ENCODE measurements around the gene ROBO1. TPM values are rescaled to one million over a fixed set of nuclear protein-coding genes. Genes with fewer than 3 reads are reported as not detected.

Gene ROBO1
- polyA plus RNA-seq, 1 donor (not counting 4 experiments of a cell fraction or from before 2014, with no cell fraction given): 27.1 TPM

DNA sequence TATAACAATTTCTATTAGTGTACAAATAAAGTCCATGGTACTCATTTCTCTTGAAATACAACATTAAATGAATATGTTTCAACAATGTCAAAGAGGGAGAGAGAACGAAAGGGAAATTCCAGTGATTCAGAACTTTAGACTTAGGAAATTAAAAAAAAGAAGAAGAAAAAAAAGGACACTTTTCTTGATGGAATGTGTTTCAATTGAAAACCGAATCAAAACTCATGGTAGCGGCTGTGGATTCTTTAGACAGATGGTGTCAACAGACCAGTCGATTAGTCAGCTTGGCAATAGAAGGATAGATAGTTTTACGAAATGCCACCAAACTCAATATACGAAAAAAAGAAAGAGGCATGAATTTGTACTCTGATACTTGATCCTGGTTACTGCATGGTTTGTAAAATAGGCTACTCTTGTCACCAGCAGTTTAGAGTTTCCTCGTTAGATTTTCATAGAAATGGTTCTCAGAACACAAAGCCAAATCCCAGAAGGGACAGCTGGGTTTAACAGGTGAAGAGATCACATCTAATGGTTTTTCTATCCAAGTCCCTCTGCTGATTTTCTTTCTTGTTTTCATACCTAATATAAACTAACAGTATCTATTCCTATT, 793.5 kb downstream of the ROBO1 start:
- no peaks in the 10 kb centered on the region for H3K9me1 ChIP-seq (ENCODE audit: control insufficient read depth, extremely low read depth, insufficient read depth, low read length)
- peak overlapping the region; percentile 77 for H3K4me2 ChIP-seq (ENCODE audit: control insufficient read depth, extremely low read depth, insufficient read depth, low read depth, low read length)
- no peaks in the 10 kb centered on the region for H3K36me3 ChIP-seq (ENCODE audit: control insufficient read depth in 2 of 2, extremely low read depth in 1 of 2, insufficient read depth in 2 of 2, low read length in 2 of 2)
- peaks cover 11% of the 10 kb centered on the region for H3K79me2 ChIP-seq (ENCODE audit: control insufficient read depth, insufficient read depth, low read length)
- DNase-seq (ENCODE audit: low read depth, low spot score) (no peak), FAIRE-seq (peak; percentile 43)
- TF ChIP-seq, protein P1, sequence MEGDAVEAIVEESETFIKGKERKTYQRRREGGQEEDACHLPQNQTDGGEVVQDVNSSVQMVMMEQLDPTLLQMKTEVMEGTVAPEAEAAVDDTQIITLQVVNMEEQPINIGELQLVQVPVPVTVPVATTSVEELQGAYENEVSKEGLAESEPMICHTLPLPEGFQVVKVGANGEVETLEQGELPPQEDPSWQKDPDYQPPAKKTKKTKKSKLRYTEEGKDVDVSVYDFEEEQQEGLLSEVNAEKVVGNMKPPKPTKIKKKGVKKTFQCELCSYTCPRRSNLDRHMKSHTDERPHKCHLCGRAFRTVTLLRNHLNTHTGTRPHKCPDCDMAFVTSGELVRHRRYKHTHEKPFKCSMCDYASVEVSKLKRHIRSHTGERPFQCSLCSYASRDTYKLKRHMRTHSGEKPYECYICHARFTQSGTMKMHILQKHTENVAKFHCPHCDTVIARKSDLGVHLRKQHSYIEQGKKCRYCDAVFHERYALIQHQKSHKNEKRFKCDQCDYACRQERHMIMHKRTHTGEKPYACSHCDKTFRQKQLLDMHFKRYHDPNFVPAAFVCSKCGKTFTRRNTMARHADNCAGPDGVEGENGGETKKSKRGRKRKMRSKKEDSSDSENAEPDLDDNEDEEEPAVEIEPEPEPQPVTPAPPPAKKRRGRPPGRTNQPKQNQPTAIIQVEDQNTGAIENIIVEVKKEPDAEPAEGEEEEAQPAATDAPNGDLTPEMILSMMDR (optimal IDR thresholded peaks at IDR 0.05 in 1 of 3, IDR thresholded peaks at IDR 0.05 in 1 of 3, conservative IDR thresholded peaks at IDR 0.05 in 1 of 3; ENCODE audit: extremely low read depth in 1 of 3, insufficient read depth in 2 of 3, low read length in 3 of 3): no peak
- TF ChIP-seq EZH2 (IDR thresholded peaks at IDR 0.05; ENCODE audit: low read length): no peak
- peaks cover 30% of the 10 kb centered on the region for H3K4me1 ChIP-seq (ENCODE audit: control insufficient read depth, extremely low read depth, insufficient read depth, low read length)
- peak overlapping the region; percentile 11 for H3K9ac ChIP-seq (ENCODE audit: control insufficient read depth, extremely low read depth, insufficient read depth, low read length)
- H3K4me3 ChIP-seq (ENCODE audit: control insufficient read depth in 2 of 3, extremely low read depth in 1 of 3, insufficient read depth in 2 of 3, low read depth in 1 of 3, low read length in 3 of 3): peak overlapping the region in 2 of 3 experiments; percentile 8 to 22
- H3K27ac ChIP-seq (ENCODE audit: control insufficient read depth, insufficient read depth, low read length): peak overlapping the region; percentile 57
- H3K27me3 ChIP-seq (ENCODE audit: control insufficient read depth, extremely low read depth, insufficient read depth, low read length): no peaks in the 10 kb centered on the region
- H2AFZ ChIP-seq (ENCODE audit: control insufficient read depth, low read length): no peak overlapping the region
- no peaks in the 10 kb centered on the region for H4K20me1 ChIP-seq (ENCODE audit: control insufficient read depth, extremely low read depth, insufficient read depth, low read length)
- dilution Hi-C loops (cut with MboI; ENCODE audit: extremely low pct_ligation_motif_present, low sequenced_read_pairs): no loop called here
- no peaks in the 10 kb centered on the region for H3K9me3 ChIP-seq (ENCODE audit: control insufficient read depth, low read depth, low read length)

DNA sequence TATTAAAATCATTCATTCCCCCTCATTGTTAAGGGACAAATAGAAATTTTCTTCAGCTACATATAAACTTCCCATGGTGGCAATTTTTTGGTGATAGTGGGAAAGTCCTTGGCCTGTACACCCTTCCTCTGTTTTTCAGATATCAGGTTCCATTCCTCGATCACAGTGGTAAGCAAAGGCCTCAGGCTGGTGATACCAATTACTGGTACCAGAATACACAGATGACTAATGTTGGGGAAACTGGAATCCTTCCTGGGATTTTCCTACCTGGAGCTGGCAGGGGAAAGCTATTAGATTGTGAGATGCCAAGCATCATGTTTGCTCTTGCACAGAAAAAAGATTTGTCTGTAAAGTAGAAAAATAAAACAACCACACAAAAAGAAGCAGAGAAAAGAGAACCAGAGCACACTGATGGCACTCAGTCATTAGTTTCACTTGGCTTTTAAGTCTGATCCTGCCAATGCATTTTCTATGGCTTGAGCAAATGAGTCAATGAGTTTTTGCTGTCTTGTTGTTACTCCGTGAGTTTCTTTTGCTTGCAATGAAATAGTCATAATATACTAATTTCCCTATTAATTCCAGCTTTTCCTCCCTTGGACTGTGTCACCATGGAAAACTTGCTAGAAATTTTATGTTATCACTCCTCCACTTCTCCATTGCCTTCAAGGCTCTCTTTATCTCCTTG, 795.0 kb downstream of the ROBO1 start:
- H3K4me1 ChIP-seq (ENCODE audit: control insufficient read depth, extremely low read depth, insufficient read depth, low read length): peaks cover 22% of the 10 kb centered on the region
- DNase-seq (ENCODE audit: low read depth, low spot score) (peak; percentile 19), FAIRE-seq (peak; percentile 85)
- no peaks in the 10 kb centered on the region for H3K9me1 ChIP-seq (ENCODE audit: control insufficient read depth, extremely low read depth, insufficient read depth, low read length)
- no peak for TF ChIP-seq EZH2 (IDR thresholded peaks at IDR 0.05; ENCODE audit: low read length)
- TF ChIP-seq, protein P1 (optimal IDR thresholded peaks at IDR 0.05 in 1 of 3, IDR thresholded peaks at IDR 0.05 in 1 of 3, conservative IDR thresholded peaks at IDR 0.05 in 1 of 3; ENCODE audit: extremely low read depth in 1 of 3, insufficient read depth in 2 of 3, low read length in 3 of 3): no peak
- H3K27ac ChIP-seq (ENCODE audit: control insufficient read depth, insufficient read depth, low read length): peak overlapping the region; percentile 50
- H3K4me2 ChIP-seq (ENCODE audit: control insufficient read depth, extremely low read depth, insufficient read depth, low read depth, low read length): peak overlapping the region; percentile 51
- H3K9ac ChIP-seq (ENCODE audit: control insufficient read depth, extremely low read depth, insufficient read depth, low read length): no peak overlapping the region
- H3K4me3 ChIP-seq (ENCODE audit: control insufficient read depth in 2 of 3, extremely low read depth in 1 of 3, insufficient read depth in 2 of 3, low read depth in 1 of 3, low read length in 3 of 3): no peak overlapping the region
- H4K20me1 ChIP-seq (ENCODE audit: control insufficient read depth, extremely low read depth, insufficient read depth, low read length): no peaks in the 10 kb centered on the region
- H2AFZ ChIP-seq (ENCODE audit: control insufficient read depth, low read length): no peak overlapping the region
- H3K27me3 ChIP-seq (ENCODE audit: control insufficient read depth, extremely low read depth, insufficient read depth, low read length): no peaks in the 10 kb centered on the region
- dilution Hi-C loops (cut with MboI; ENCODE audit: extremely low pct_ligation_motif_present, low sequenced_read_pairs): no loop called here
- no peaks in the 10 kb centered on the region for H3K9me3 ChIP-seq (ENCODE audit: control insufficient read depth, low read depth, low read length)
- H3K36me3 ChIP-seq (ENCODE audit: control insufficient read depth in 2 of 2, extremely low read depth in 1 of 2, insufficient read depth in 2 of 2, low read length in 2 of 2): no peaks in the 10 kb centered on the region
- peaks cover 7% of the 10 kb centered on the region for H3K79me2 ChIP-seq (ENCODE audit: control insufficient read depth, insufficient read depth, low read length)
